Mesodermal cell (in vitro differentiated cells): ENCODE data around the gene TRDN.

Source experiments
- H3K27ac ChIP-seq: 2 replicates; pipeline ENCODE4 v1.7.0; 2013; ENCODE audit warnings: mild to moderate bottlenecking, low read depth, low read length, moderate library complexity; ENCODE audit not compliant: severe bottlenecking
- H3K36me3 ChIP-seq: 2 replicates; pipeline ENCODE4 v1.7.1; 2013; ENCODE audit warnings: mild to moderate bottlenecking, low read length, moderate library complexity; ENCODE audit not compliant: control insufficient read depth, insufficient read depth
- H3K4me1 ChIP-seq: one replicate; pipeline ENCODE4 v1.7.1; 2013; ENCODE audit warnings: mild to moderate bottlenecking, low read length; ENCODE audit not compliant: insufficient read depth, control insufficient read depth, poor library complexity, severe bottlenecking
- H3K4me3 ChIP-seq: 2 replicates; pipeline ENCODE4 v1.7.0; 2013; ENCODE audit warnings: low read length, control low read depth, mild to moderate bottlenecking; ENCODE audit not compliant: insufficient read depth, poor library complexity, severe bottlenecking; ENCODE audit errors: extremely low read depth
- H3K9me3 ChIP-seq: 2 replicates; pipeline ENCODE4 v1.7.1; 2013; ENCODE audit warnings: mild to moderate bottlenecking, low read length, moderate library complexity; ENCODE audit not compliant: control insufficient read depth
- WGBS, 2 experiments: methylation state at CpG; one replicate each; pipeline ENCODE4 v1.1.5; 2013; ENCODE audit warnings: missing lambda C conversion rate in 2 of 2; ENCODE audit not compliant: insufficient coverage in 2 of 2; 5-methylcytosine and 5-hydroxymethylcytosine counted together

The TRDN gene

GRCh38 chr6:123417535-123417934, 219.2 kb downstream of the TRDN start:
- Histone ChIP-seq H3K9me3 (no peaks in the 10 kb centered on the region), H3K4me3 (no peak overlapping the region), H3K27ac (no peak overlapping the region), H3K4me1 (no peaks in the 10 kb centered on the region), H3K36me3 (no peaks in the 10 kb centered on the region)
- WGBS, 2 experiments, result 87 to 92% methylated on average over 2 of the region's 3 CpGs

DNA sequence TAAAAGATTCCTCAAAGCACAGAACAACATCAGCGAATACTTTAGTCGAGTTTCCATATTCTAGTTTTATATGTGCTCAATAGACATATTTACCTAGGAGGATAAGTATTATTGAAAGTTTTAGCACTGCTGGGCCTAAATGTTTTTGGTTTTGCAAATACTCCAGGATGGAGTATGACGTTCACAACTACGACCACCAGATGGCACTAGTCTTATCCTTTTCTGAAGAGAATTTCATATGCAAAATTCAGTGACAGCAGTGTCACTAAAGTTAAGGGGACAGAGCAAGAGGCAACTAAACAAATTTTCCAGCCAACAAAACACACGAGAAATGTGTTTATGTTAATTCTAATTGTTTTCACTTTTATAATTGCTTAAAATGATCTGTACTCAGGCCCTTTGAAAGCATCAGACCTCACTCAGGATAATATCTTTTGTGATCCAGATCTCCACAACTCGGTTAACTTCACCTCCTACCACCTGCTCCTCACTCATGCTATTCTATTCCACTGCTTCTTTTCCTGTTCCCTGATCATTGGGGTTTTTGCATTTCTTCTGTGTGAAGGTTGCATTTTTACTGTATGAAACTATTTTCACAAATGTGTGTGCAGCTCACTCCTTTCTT, 220.8 kb downstream of the TRDN start:
- no peak overlapping the region for H3K27ac ChIP-seq
- H3K9me3 ChIP-seq, result no peaks in the 10 kb centered on the region
- H3K36me3 ChIP-seq, result no peaks in the 10 kb centered on the region
- H3K4me3 ChIP-seq, result no peak overlapping the region
- no peaks in the 10 kb centered on the region for H3K4me1 ChIP-seq
- 33% methylated on average over 3 of the region's 6 CpGs; no CpG with 5 or more reads in 1 of the 2 experiments for WGBS, 2 experiments

- Histone ChIP-seq H3K9me3 (no peaks in the 10 kb centered on the region), H3K36me3 (no peaks in the 10 kb centered on the region), H3K27ac (no peak overlapping the region), H3K4me3 (no peak overlapping the region), H3K4me1 (no peaks in the 10 kb centered on the region)
- WGBS, 2 experiments, result no CpG with 5 or more reads among the region's 1 CpG
These were observed 231.8 kb downstream of the TRDN start for GRCh38 chr6:123404975-123405374.

DNA sequence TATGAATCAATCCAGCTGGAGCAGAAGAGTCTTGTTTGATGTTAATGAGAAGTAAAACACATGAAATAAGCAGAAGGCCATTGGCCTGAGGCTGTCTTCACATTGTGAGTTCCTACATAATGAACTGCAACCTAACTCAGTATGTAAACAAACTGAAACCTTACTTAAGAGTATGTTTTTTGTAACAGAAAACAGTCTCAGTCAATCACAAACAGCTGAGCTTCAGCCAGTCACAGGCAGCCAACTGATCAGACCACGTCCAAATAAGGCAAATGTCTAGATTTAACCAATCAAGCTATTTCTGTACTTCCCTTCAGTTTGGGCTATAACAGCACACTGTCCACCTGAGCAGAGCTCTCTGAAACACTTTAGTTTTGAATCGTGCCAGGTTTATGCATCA, 234.7 kb downstream of the TRDN start:
- H3K9me3 ChIP-seq, result no peaks in the 10 kb centered on the region
- no peak overlapping the region for H3K27ac ChIP-seq
- H3K4me1 ChIP-seq, result no peaks in the 10 kb centered on the region
- 100% methylated on average over 1 of the region's 2 CpGs; no CpG with 5 or more reads in 1 of the 2 experiments for WGBS, 2 experiments
- no peaks in the 10 kb centered on the region for H3K36me3 ChIP-seq
- H3K4me3 ChIP-seq, result no peak overlapping the region

- no peak overlapping the region for H3K4me3 ChIP-seq
- H3K36me3 ChIP-seq, result no peaks in the 10 kb centered on the region
- 93 to 99% methylated on average over 6 to 12 of the region's 12 CpGs for WGBS, 2 experiments
- no peaks in the 10 kb centered on the region for H3K4me1 ChIP-seq
- H3K9me3 ChIP-seq, result no peaks in the 10 kb centered on the region
- H3K27ac ChIP-seq, result no peak overlapping the region
These were observed 238.7 kb downstream of the TRDN start for GRCh38 chr6:123398072-123398471.

GRCh38 chr6:123393331-123393730, 243.4 kb downstream of the TRDN start:
- no peak overlapping the region for H3K27ac ChIP-seq
- WGBS, 2 experiments, result no CpG with 5 or more reads among the region's 1 CpG
- no peaks in the 10 kb centered on the region for H3K4me1 ChIP-seq
- H3K9me3 ChIP-seq, result no peaks in the 10 kb centered on the region
- H3K4me3 ChIP-seq, result no peak overlapping the region
- H3K36me3 ChIP-seq, result no peaks in the 10 kb centered on the region

- Histone ChIP-seq H3K36me3 (no peaks in the 10 kb centered on the region), H3K4me3 (no peak overlapping the region), H3K9me3 (no peaks in the 10 kb centered on the region), H3K27ac (no peak overlapping the region), H3K4me1 (no peaks in the 10 kb centered on the region)
- WGBS, 2 experiments, result no CpG with 5 or more reads among the region's 2 CpGs
These were observed 253.0 kb downstream of the TRDN start for GRCh38 chr6:123383718-123384117.

DNA sequence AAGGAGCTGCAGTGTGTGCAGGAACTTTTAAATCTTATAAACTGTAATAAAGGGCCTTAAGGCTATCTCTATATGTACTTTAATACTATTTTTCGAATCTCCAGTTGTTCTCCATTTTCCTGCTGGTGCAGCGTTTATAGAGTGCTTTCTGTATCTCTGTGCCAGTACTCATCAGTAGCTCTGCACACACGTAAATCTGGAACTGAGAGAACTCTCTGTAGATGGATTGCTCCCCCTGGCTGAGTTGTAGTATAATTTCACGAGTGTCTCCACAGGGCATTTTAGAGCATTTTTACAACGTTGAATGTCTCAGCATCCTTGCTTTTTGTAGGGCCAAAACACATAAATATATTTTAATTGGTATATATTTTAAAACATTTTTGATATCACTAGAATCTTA, 256.5 kb downstream of the TRDN start:
- 70 to 74% methylated on average over 3 of the region's 5 CpGs for WGBS, 2 experiments
- H3K9me3 ChIP-seq, result no peaks in the 10 kb centered on the region
- H3K27ac ChIP-seq, result no peak overlapping the region
- H3K4me1 ChIP-seq, result no peaks in the 10 kb centered on the region
- H3K4me3 ChIP-seq, result no peak overlapping the region
- H3K36me3 ChIP-seq, result no peaks in the 10 kb centered on the region

- no CpG with 5 or more reads among the region's 2 CpGs for WGBS, 2 experiments
- H3K27ac ChIP-seq, result no peak overlapping the region
- no peaks in the 10 kb centered on the region for H3K9me3 ChIP-seq
These were observed 264.0 kb downstream of the TRDN start for GRCh38 chr6:123372737-123373136.

GRCh38 chr6:123363912-123364311, 272.8 kb downstream of the TRDN start:
- 79 to 100% methylated on average over 1 to 2 of the region's 2 CpGs for WGBS, 2 experiments
- Histone ChIP-seq H3K4me1 (no peaks in the 10 kb centered on the region), H3K9me3 (no peaks in the 10 kb centered on the region), H3K4me3 (no peak overlapping the region), H3K27ac (no peak overlapping the region), H3K36me3 (no peaks in the 10 kb centered on the region)

More at GRCh38 chr6:123372737-123373136, 264.0 kb downstream of the TRDN start:
- Histone ChIP-seq H3K36me3 (no peaks in the 10 kb centered on the region), H3K4me3 (no peak overlapping the region), H3K4me1 (no peaks in the 10 kb centered on the region)

DNA sequence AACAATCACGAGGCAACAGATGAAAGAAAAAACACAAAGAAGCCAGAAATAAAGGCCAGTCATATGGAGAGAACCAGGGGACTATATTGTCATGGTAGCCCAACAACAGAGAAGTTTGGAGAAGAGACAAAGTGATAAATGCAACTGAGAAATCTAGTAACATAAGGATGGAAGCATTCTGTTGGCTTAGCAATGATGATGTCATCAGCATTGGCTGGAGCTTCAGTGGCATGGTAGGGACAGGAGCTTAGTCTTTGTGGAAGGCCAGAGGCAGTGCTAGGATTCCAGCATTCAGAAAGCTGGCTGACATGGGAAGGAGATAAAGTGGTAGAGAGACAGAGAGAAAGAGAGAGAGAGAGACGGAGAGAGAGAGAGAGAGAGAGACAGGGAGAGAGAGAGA, 276.4 kb downstream of the TRDN start:
- Histone ChIP-seq H3K27ac (no peak overlapping the region), H3K36me3 (no peaks in the 10 kb centered on the region), H3K4me3 (no peak overlapping the region), H3K4me1 (no peaks in the 10 kb centered on the region), H3K9me3 (no peaks in the 10 kb centered on the region)
- 83 to 90% methylated on average over 2 of the region's 2 CpGs for WGBS, 2 experiments
